ENCODE results near the gene CDKAL1.

The CDKAL1 gene

GRCh38 chr6:20847904-20848303, 313.6 kb downstream of the CDKAL1 start:
- Histone ChIP-seq H3K9me3 (ENCODE audit: control insufficient read depth, low read length) (no peaks in the 10 kb centered on the region), H3K27ac (ENCODE audit: low read depth, low read length, severe bottlenecking) (no peak overlapping the region), H3K4me3 (ENCODE audit: extremely low read depth, insufficient read depth, low read length, poor library complexity, severe bottlenecking) (no peak overlapping the region), H3K4me1 (ENCODE audit: control insufficient read depth, insufficient read depth, low read length, poor library complexity, severe bottlenecking) (peaks cover 4% of the 10 kb centered on the region), H3K36me3 (ENCODE audit: control insufficient read depth, insufficient read depth, low read length) (no peaks in the 10 kb centered on the region)
- 94 to 100% methylated on average over 1 to 2 of the region's 3 CpGs for WGBS, 2 experiments (ENCODE audit: insufficient coverage in 2 of 2)

- H3K36me3 ChIP-seq (ENCODE audit: control insufficient read depth, insufficient read depth, low read length): no peaks in the 10 kb centered on the region
- H3K9me3 ChIP-seq (ENCODE audit: control insufficient read depth, low read length): no peaks in the 10 kb centered on the region
- no peak overlapping the region for H3K4me3 ChIP-seq (ENCODE audit: extremely low read depth, insufficient read depth, low read length, poor library complexity, severe bottlenecking)
- WGBS, 2 experiments (ENCODE audit: insufficient coverage in 2 of 2): 80% methylated on average over 1 of the region's 2 CpGs; no CpG with 5 or more reads in 1 of the 2 experiments
- no peak overlapping the region for H3K27ac ChIP-seq (ENCODE audit: low read depth, low read length, severe bottlenecking)
- peaks cover 4% of the 10 kb centered on the region for H3K4me1 ChIP-seq (ENCODE audit: control insufficient read depth, insufficient read depth, low read length, poor library complexity, severe bottlenecking)
These were observed 316.6 kb downstream of the CDKAL1 start for GRCh38 chr6:20850686-20851416.

- no peak overlapping the region for H3K27ac ChIP-seq (ENCODE audit: low read depth, low read length, severe bottlenecking)
- no peaks in the 10 kb centered on the region for H3K9me3 ChIP-seq (ENCODE audit: control insufficient read depth, low read length)
- no CpG with 5 or more reads among the region's 1 CpG for WGBS, 2 experiments (ENCODE audit: insufficient coverage in 2 of 2)
- H3K4me3 ChIP-seq (ENCODE audit: extremely low read depth, insufficient read depth, low read length, poor library complexity, severe bottlenecking): no peak overlapping the region
- peaks cover under 1% of the 10 kb centered on the region for H3K4me1 ChIP-seq (ENCODE audit: control insufficient read depth, insufficient read depth, low read length, poor library complexity, severe bottlenecking)
- H3K36me3 ChIP-seq (ENCODE audit: control insufficient read depth, insufficient read depth, low read length): no peaks in the 10 kb centered on the region
These were observed 317.5 kb downstream of the CDKAL1 start for GRCh38 chr6:20851795-20852194.

- no peak overlapping the region for H3K4me3 ChIP-seq (ENCODE audit: extremely low read depth, insufficient read depth, low read length, poor library complexity, severe bottlenecking)
- 90% methylated on average over 2 of the region's 3 CpGs; no CpG with 5 or more reads in 1 of the 2 experiments for WGBS, 2 experiments (ENCODE audit: insufficient coverage in 2 of 2)
- no peak overlapping the region for H3K27ac ChIP-seq (ENCODE audit: low read depth, low read length, severe bottlenecking)
- H3K9me3 ChIP-seq (ENCODE audit: control insufficient read depth, low read length): no peaks in the 10 kb centered on the region
- H3K4me1 ChIP-seq (ENCODE audit: control insufficient read depth, insufficient read depth, low read length, poor library complexity, severe bottlenecking): no peaks in the 10 kb centered on the region
- H3K36me3 ChIP-seq (ENCODE audit: control insufficient read depth, insufficient read depth, low read length): no peaks in the 10 kb centered on the region
These were observed 319.6 kb downstream of the CDKAL1 start for GRCh38 chr6:20853828-20854227.

- no peaks in the 10 kb centered on the region for H3K9me3 ChIP-seq (ENCODE audit: control insufficient read depth, low read length)
- H3K4me1 ChIP-seq (ENCODE audit: control insufficient read depth, insufficient read depth, low read length, poor library complexity, severe bottlenecking): no peaks in the 10 kb centered on the region
- H3K27ac ChIP-seq (ENCODE audit: low read depth, low read length, severe bottlenecking): no peak overlapping the region
- WGBS, 2 experiments (ENCODE audit: insufficient coverage in 2 of 2): 88 to 92% methylated on average over 4 to 7 of the region's 7 CpGs
- H3K36me3 ChIP-seq (ENCODE audit: control insufficient read depth, insufficient read depth, low read length): no peaks in the 10 kb centered on the region
- H3K4me3 ChIP-seq (ENCODE audit: extremely low read depth, insufficient read depth, low read length, poor library complexity, severe bottlenecking): no peak overlapping the region
These were observed 322.5 kb downstream of the CDKAL1 start for GRCh38 chr6:20856681-20857288.

- 100% methylated on average over 1 of the region's 1 CpG for WGBS, 2 experiments (ENCODE audit: insufficient coverage in 2 of 2)
- H3K9me3 ChIP-seq (ENCODE audit: control insufficient read depth, low read length): no peaks in the 10 kb centered on the region
These were observed 327.2 kb downstream of the CDKAL1 start for GRCh38 chr6:20861481-20861880.

GRCh38 chr6:20866036-20866435, 331.8 kb downstream of the CDKAL1 start:
- WGBS, 2 experiments (ENCODE audit: insufficient coverage in 2 of 2): no CpG with 5 or more reads among the region's 1 CpG
- Histone ChIP-seq H3K4me1 (ENCODE audit: control insufficient read depth, insufficient read depth, low read length, poor library complexity, severe bottlenecking) (peaks cover 6% of the 10 kb centered on the region), H3K36me3 (ENCODE audit: control insufficient read depth, insufficient read depth, low read length) (no peaks in the 10 kb centered on the region), H3K27ac (ENCODE audit: low read depth, low read length, severe bottlenecking) (no peak overlapping the region), H3K9me3 (ENCODE audit: control insufficient read depth, low read length) (no peaks in the 10 kb centered on the region), H3K4me3 (ENCODE audit: extremely low read depth, insufficient read depth, low read length, poor library complexity, severe bottlenecking) (no peak overlapping the region)

More at GRCh38 chr6:20861481-20861880, 327.2 kb downstream of the CDKAL1 start:
- H3K27ac ChIP-seq (ENCODE audit: low read depth, low read length, severe bottlenecking): no peak overlapping the region
- H3K4me1 ChIP-seq (ENCODE audit: control insufficient read depth, insufficient read depth, low read length, poor library complexity, severe bottlenecking): no peaks in the 10 kb centered on the region
- H3K36me3 ChIP-seq (ENCODE audit: control insufficient read depth, insufficient read depth, low read length): no peaks in the 10 kb centered on the region
- H3K4me3 ChIP-seq (ENCODE audit: extremely low read depth, insufficient read depth, low read length, poor library complexity, severe bottlenecking): no peak overlapping the region

GRCh38 chr6:20866935-20867703, 332.9 kb downstream of the CDKAL1 start:
- Histone ChIP-seq H3K4me3 (ENCODE audit: extremely low read depth, insufficient read depth, low read length, poor library complexity, severe bottlenecking) (no peak overlapping the region), H3K36me3 (ENCODE audit: control insufficient read depth, insufficient read depth, low read length) (no peaks in the 10 kb centered on the region), H3K4me1 (ENCODE audit: control insufficient read depth, insufficient read depth, low read length, poor library complexity, severe bottlenecking) (peaks cover 6% of the 10 kb centered on the region), H3K27ac (ENCODE audit: low read depth, low read length, severe bottlenecking) (no peak overlapping the region), H3K9me3 (ENCODE audit: control insufficient read depth, low read length) (no peaks in the 10 kb centered on the region)
- 54 to 77% methylated on average over 2 to 4 of the region's 7 CpGs for WGBS, 2 experiments (ENCODE audit: insufficient coverage in 2 of 2)

GRCh38 chr6:20868397-20869096, 334.3 kb downstream of the CDKAL1 start:
- Histone ChIP-seq H3K9me3 (ENCODE audit: control insufficient read depth, low read length) (no peaks in the 10 kb centered on the region), H3K27ac (ENCODE audit: low read depth, low read length, severe bottlenecking) (no peak overlapping the region), H3K4me1 (ENCODE audit: control insufficient read depth, insufficient read depth, low read length, poor library complexity, severe bottlenecking) (peaks cover 6% of the 10 kb centered on the region), H3K36me3 (ENCODE audit: control insufficient read depth, insufficient read depth, low read length) (no peaks in the 10 kb centered on the region), H3K4me3 (ENCODE audit: extremely low read depth, insufficient read depth, low read length, poor library complexity, severe bottlenecking) (no peak overlapping the region)
- WGBS, 2 experiments (ENCODE audit: insufficient coverage in 2 of 2): 40 to 50% methylated on average over 5 to 7 of the region's 9 CpGs

GRCh38 chr6:20870021-20870420, 335.8 kb downstream of the CDKAL1 start:
- no peaks in the 10 kb centered on the region for H3K36me3 ChIP-seq (ENCODE audit: control insufficient read depth, insufficient read depth, low read length)
- no peak overlapping the region for H3K27ac ChIP-seq (ENCODE audit: low read depth, low read length, severe bottlenecking)
- no peak overlapping the region for H3K4me3 ChIP-seq (ENCODE audit: extremely low read depth, insufficient read depth, low read length, poor library complexity, severe bottlenecking)
- no peaks in the 10 kb centered on the region for H3K9me3 ChIP-seq (ENCODE audit: control insufficient read depth, low read length)
- H3K4me1 ChIP-seq (ENCODE audit: control insufficient read depth, insufficient read depth, low read length, poor library complexity, severe bottlenecking): peaks cover 6% of the 10 kb centered on the region
- WGBS, 2 experiments (ENCODE audit: insufficient coverage in 2 of 2): 89 to 93% methylated on average over 2 to 3 of the region's 4 CpGs
